BE2C (cell line): ENCODE measurements around the gene SETD5.
A peak's percentile ranks its signal among the peaks of the same experiment; 100 is the strongest.

Experiments used
- DNase-seq: peaks from one replicate; pipeline ENCODE4 v3.0.0-alpha.2; 2020
- H3K27me3 ChIP-seq: fragments of 250-450 bp; sonication (Bioruptor Pico); 2 replicates; pipeline ENCODE4 v1.5.1; 2020; ENCODE audit warnings: mild to moderate bottlenecking
- H3K36me3 ChIP-seq: fragments of 250-450 bp; sonication (Bioruptor Pico); 2 replicates; pipeline ENCODE4 v1.5.1; 2020; ENCODE audit warnings: mild to moderate bottlenecking
- H3K4me1 ChIP-seq: fragments of 250-450 bp; sonication (Bioruptor Pico); 2 replicates; pipeline ENCODE4 v1.5.1; 2020
- H3K4me3 ChIP-seq: 2 replicates; pipeline ENCODE4 v1.5.1; 2011; ENCODE audit warnings: low read depth, low read length
- H3K9me3 ChIP-seq: fragments of 250-450 bp; sonication (Bioruptor Pico); 2 replicates; pipeline ENCODE4 v1.5.1; 2020
- TF ChIP-seq, protein P1 (sequence below): IDR thresholded peaks from 2 replicates; pipeline ENCODE4 v1.5.1; 2012; ENCODE audit warnings: mild to moderate bottlenecking, low read depth, low read length

Gene SETD5

DNA sequence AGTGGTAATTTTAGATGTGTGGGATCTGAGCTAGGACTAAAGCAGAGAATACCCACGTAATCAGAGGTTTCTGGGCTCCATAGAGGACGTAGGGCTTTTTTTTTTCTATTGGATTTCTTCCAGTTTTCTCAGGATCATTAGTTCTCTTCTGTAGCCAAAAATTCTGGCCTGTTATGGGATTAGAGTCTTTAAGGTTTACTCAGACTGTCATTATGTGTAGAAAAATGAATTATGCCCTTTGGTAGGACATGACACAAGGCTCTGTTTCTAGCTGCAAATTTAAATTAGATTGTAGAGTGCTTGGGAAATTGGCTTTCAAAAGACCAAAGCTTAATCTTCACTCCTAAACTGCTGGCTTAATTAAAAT lies 1.9 kb downstream of the SETD5 start:
- TF ChIP-seq, protein P1, sequence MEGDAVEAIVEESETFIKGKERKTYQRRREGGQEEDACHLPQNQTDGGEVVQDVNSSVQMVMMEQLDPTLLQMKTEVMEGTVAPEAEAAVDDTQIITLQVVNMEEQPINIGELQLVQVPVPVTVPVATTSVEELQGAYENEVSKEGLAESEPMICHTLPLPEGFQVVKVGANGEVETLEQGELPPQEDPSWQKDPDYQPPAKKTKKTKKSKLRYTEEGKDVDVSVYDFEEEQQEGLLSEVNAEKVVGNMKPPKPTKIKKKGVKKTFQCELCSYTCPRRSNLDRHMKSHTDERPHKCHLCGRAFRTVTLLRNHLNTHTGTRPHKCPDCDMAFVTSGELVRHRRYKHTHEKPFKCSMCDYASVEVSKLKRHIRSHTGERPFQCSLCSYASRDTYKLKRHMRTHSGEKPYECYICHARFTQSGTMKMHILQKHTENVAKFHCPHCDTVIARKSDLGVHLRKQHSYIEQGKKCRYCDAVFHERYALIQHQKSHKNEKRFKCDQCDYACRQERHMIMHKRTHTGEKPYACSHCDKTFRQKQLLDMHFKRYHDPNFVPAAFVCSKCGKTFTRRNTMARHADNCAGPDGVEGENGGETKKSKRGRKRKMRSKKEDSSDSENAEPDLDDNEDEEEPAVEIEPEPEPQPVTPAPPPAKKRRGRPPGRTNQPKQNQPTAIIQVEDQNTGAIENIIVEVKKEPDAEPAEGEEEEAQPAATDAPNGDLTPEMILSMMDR = no peak
- Histone ChIP-seq H3K27me3 (no peaks in the 10 kb centered on the region), H3K9me3 (no peaks in the 10 kb centered on the region), H3K36me3 (peaks cover 5% of the 10 kb centered on the region; the same call in 1 of the 2 replicates), H3K4me1 (peaks cover 6% of the 10 kb centered on the region), H3K4me3 (peak overlapping the region; percentile 90)
- no peak for DNase-seq

DNA sequence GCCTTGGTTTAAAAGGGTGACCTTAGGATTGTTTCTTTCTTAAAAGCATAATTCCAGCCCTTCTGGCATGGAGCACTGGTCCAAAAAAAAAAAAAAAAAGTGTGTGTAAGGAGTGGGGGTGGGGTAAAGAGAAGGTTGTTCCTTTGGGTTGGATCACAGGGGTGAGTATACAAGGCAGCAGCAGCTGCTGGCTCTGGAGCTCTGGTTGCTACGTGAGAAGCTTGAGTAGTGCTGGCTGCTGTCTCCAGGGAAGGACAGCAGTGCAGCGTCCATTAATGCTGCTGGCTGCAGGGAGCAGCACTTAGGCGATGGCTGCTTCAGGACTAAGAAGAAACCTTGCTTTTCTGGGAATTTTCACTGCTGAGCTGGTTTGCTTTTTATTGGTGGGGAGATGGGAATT lies 2.3 kb downstream of the SETD5 start:
- H3K27me3 ChIP-seq = no peaks in the 10 kb centered on the region
- peaks cover 5% of the 10 kb centered on the region; the same call in 1 of the 2 replicates for H3K36me3 ChIP-seq
- DNase-seq = peak; percentile 81
- peak overlapping the region; percentile 90 for H3K4me3 ChIP-seq
- no peaks in the 10 kb centered on the region for H3K9me3 ChIP-seq
- H3K4me1 ChIP-seq = peaks cover 6% of the 10 kb centered on the region
- TF ChIP-seq, protein P1 = no peak

DNA sequence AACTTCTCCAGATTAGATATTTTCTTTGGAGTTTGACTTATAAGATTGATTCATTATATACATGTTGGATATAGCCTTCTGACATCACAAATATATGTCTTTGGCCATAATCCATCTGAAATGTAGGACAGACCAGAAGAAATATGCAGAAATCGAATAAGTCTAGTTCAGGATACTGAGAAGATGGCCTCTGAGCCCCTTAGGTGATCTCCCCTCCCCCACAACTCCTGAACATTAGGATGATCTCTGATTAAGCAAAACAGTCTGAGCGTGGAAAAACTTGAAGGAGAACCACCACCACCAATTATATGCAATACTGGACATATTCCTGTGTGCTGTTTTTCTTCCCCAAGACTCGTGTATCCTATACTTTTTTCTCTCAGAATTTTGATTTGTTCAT lies 3.2 kb downstream of the SETD5 start:
- Histone ChIP-seq H3K4me1 (peaks cover 4% of the 10 kb centered on the region), H3K4me3 (peak overlapping the region; percentile 90)
- peak; percentile 14 for DNase-seq

DNA sequence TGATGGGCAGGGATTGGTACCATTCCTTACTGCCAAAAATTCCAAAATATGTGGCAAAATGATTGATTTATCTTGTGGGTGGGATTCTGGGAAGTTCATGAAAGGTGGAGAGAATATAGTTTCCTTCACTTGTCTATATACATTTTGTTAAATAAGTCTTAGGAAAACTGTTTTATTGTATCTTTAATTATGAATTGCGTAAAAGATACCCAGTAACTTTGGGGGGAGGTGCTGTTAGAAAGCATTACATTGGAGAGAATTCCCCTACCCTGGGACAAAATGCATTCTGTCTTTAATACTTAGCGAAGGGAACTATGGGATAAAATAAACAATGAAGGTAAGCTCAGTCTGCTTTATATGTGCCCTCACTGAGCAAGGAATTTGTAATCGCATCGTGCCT lies 4.6 kb downstream of the SETD5 start:
- Histone ChIP-seq H3K27me3 (no peaks in the 10 kb centered on the region), H3K4me3 (peak overlapping the region; percentile 15; the same call in 1 of the 2 replicates), H3K4me1 (peaks cover 4% of the 10 kb centered on the region), H3K36me3 (no peaks in the 10 kb centered on the region), H3K9me3 (no peaks in the 10 kb centered on the region)
- no peak for DNase-seq
- TF ChIP-seq, protein P1 = no peak

More for the DNA sequence above, 3.2 kb downstream of the SETD5 start:
- TF ChIP-seq, protein P1 = no peak
- Histone ChIP-seq H3K9me3 (no peaks in the 10 kb centered on the region), H3K27me3 (no peaks in the 10 kb centered on the region), H3K36me3 (0 out of 2 replicates have a peak, but pooled peaks cover under 1% of the 10 kb centered on the region)

DNA sequence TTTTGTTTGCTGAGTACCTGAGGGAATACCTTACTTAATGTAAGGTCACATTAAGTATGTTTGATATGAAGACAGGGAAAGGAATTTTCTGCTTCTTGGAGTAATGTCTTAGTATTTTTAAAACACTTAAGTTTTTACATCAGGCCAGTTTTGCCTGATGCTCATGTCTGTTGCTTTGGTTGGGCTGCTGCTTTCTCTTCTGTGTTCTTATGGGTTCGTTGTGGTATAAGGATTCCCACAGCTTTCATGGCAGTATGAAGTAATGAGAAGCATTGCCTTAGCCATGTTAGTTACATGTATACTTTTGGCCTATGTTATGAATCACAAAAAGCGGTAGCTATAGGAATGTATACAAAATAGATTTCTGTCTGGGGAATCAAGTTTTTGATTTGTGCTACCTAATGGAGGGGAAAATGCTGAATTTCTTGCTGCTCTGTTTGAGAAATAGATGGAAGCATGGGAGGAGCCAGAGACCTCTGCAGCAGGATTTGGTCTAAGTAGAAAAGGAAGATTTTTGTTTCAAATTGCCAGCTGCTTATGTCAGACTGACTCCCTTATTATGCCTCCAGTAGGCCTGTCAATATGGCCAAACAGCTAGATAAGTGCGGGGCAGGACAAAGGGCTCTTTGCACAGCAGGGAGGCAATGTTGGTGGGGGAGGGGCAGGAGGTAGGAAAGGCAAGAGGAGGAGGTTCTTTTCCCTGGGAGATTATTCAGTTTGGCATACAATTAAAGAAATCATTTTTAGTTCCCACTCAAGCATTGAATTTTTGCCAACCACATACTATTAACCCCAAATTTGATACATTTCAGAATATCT lies 5.2 kb downstream of the SETD5 start:
- H3K4me1 ChIP-seq = peaks cover 4% of the 10 kb centered on the region
- peak overlapping the region; percentile 6; the same call in 1 of the 2 replicates for H3K4me3 ChIP-seq
- DNase-seq = peak; percentile 63

DNA sequence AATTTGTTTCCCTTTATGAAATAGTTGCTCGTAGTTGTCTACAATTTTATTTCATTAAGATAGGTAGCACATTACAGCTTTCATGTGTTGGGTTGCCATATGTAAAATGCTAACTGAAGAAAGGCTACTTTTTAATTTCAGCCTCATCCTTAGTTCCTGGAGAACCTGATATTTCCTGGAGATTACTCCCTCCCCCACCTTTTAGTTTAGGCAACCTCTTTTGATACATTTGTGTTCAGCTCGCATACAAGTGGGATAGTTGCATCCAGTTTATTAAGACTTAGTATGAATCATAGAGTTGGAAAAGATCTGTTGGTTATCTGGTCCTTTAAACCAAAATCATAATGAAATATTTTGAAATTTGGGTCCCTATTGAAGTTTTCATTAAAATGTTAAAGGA lies 6.0 kb downstream of the SETD5 start:
- TF ChIP-seq, protein P1 = no peak
- H3K27me3 ChIP-seq = no peaks in the 10 kb centered on the region
- no peaks in the 10 kb centered on the region for H3K36me3 ChIP-seq
- H3K4me3 ChIP-seq = no peak overlapping the region
- no peaks in the 10 kb centered on the region for H3K9me3 ChIP-seq
- DNase-seq = no peak
- peaks cover 4% of the 10 kb centered on the region for H3K4me1 ChIP-seq

More for the DNA sequence above, 5.2 kb downstream of the SETD5 start:
- H3K27me3 ChIP-seq = no peaks in the 10 kb centered on the region
- TF ChIP-seq, protein P1 = no peak
- H3K9me3 ChIP-seq = no peaks in the 10 kb centered on the region
- no peaks in the 10 kb centered on the region for H3K36me3 ChIP-seq
